Central memory CD4-positive, alpha-beta T cell (primary cell): ENCODE results near the gene MAZ.
"Not testable (repeated sequence)": the region's sequence is repeated elsewhere in the genome, so short reads cannot be mapped to it uniquely, and the experiment has no call there.

Source experiments
- DNase-seq: peaks from one replicate; pipeline ENCODE4 v3.0.0; 2022

Gene MAZ

DNA sequence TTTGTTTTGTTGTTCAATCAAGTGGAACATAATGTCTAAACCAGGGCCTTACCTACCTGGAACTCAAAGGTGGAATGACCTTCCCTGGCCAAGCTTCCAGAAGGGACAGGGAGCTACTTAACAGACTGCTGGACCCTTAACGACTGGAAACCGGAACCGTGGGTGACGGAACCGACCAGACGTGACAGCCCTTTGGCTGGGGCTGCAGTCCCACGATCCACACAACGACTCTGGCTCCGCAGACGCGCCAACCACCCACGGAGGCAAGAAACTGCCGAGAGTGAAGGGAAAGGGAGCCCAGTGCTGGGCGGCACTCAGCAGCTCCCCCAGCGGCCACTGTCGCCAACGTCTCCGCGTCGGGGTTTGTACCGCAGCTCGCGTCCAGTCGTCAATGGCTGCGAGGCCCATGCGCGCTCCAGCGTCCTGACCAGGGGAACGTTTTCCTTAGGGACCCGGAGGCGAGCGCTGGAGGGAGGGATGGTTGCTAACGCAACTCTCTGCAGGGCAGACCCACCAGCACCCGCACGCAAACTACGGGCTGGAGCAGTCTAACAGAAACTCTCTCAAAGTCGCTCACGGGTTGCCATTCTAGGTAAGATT lies 21.3 kb upstream of the MAZ start:
- DNase-seq: peak; percentile 65

DNA sequence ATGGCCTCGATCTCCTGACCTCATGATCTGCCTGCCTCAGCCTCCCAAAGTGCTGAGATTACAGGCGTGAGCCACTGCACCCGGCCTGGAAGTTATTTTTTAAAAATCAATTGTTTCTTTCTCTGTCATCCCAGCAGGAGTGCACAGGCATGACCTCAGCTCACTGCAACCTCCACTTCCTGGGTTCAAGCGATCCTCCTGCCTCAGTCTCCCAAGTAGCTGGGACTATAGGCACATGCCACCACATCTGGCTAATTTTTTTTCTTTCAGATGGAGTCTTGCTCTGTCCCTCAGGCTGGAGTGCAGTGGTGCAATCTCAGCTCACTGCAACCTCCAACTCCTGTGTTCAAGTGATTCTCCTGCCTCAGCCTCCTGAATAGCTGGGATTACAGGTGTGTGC lies 19.2 kb upstream of the MAZ start:
- DNase-seq: not testable (repeated sequence)

DNA sequence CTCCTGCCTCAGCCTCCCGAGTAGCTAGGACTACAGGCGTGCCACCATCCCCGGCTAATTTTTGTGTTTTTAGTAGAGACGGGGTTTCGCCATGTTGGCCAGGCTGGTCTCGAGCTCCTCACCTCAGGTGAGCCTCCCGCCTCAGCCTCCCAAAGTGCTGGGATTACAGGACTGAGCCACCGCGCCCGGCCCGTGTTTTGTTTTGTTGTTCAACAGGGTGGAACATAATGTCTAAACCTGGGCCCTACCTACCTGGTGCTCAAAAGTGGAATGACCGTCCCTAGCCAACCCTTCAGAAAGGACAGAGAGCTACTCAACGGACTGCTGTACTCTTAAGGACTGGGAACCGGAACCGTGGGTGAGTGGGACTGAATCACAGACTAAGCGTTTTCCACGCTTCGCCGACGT lies 16.6 kb upstream of the MAZ start:
- no peak for DNase-seq

DNA sequence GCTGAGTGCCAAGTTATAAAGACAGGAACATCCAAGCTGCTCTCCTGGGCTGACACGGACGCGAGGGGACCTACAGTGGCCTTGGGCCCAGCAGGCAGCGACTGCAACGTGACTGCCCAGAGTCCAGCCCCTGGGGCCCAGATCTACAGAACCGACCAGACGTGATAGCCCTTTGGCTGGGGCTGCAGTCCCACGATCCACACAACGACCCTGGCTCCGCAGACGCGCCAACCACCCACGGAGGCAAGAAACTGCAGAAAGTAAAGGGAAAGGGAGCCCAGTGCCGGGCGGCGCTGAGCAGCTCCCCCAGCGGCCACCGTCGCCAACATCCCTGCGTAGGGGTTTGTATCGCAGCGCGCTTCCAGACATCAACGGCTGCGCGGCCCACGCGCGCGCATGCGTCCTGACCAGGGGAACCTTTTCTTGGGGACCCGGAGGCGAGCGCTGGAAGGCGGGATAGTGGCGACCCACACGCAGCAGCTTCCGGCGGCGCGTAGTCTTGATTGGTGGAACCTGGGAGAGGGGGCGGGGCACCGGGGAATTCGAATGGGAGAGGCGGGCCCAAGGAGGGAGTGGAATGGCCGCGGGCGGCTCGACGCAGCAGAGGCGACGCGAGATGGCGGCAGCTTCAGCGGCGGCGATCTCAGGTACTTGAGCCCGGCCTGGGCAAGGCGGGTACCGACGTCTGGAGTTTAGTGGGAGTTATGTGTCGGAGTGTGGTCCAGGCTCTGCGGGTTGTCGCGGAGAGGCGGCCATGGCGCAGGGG lies 16.0 kb upstream of the MAZ start, which contains the start of gene KIF22:
Gene KIF22, plus strand, starts transcription at position 569 of the 766 bp plus-strand sequence. Its CDS starts 9 bp downstream, at position 578.
- DNase-seq: peak; percentile 100

DNA sequence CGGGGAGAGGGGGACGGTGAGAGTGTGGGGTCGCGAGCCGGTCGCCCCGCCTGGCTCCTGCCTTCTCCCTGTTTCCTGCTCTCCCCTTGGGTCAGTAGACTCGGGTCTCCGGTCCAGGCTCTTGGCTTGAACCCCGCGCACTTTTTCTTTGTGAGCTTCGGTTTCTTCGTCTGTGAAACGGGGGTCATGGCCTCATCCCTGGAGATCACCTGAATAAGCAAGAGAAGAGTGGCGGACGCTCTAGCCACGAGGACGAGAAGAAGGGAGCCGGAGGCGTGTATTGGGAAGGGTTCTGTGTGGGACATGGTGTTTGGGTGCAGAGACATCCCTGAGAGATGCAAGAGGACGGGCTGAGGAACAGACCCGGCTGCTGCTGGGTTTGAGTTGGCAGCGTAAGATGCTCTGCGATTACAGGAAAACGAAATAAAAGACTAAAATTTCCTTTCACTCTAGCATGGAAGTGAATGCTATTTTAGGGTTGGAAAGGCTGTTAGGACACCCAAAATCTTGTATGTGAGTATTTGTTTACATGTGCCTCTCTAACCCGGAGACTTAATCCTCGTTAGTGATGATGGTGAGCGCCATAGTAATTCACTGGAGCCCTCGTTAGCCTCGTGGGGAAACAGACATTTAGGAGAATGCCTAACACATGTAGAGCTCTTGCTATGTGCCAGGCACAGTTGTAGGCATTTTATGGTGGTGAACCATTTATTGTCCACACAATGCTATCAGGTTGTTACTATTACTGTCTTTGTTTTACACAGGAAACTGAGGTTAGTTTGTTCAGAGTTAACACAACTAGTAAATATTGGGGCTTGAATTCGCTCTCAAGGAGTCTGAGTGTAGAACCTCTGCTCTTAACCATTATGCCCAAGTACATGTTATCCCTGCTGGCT lies 15.1 kb upstream of the MAZ start:
- DNase-seq: no peak

DNA sequence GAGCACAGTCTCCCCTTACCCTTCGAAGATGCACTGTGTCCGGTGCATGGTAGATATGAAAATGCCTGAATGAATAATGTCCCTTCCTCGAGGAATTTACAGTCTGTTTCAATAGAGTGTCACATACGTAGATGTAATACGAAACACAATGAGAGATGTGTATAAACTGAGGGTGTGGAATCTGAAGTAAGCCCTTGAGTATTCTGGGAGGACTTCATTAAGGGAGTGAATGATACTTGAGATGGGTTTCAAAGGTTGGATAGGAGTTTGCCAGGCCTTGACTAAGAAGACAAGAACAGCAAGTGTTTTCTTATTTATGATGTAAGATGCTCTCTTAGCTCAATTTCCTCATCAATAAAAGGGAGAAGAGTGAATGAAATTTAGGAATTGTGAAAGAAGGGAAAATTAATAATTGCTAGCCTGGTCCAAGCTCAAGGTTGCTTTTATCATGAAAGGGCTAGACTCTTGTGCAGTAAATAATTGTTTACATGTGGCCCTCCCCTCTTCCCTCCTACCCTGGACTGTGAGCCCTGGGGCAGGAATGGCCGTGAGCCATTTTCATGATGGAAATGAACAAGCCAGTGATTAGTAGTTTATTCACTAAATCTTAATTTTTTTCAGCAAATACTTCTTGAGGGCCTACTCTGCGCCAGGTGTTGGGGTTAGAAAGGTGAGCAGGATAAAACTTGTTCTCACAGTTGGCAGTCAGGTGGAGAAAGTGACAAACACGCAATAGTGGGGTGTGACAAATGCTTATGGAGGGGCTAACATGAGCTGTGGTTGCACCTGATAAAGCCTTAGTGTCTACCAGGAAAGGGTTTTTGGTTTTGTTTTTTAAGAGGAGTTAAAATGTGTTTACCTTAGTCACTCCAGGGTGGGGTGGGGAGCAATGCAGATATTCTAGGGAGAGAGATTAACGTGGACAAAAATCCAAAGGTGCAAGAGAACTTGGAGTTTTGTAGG lies 14.2 kb upstream of the MAZ start:
- no peak for DNase-seq

DNA sequence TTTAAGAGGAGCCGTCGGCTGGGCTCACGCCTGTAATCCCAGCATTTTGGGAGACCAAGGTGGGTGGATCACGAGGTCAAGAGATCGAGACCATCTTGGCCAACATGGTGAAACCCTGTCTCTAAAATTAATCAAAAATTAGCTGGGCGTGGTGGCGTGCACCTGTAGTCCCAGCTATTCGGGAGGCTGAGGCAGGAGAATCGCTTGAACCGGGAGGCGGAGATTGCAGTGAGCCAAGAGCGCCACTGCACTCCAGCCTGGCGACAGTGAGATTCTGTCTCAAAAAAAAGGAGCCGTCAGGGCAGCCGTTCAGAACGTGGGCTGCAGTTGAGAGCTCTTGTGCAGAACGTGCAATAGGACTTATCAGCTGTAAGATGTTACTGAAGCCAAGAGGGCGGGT lies 13.2 kb upstream of the MAZ start:
- DNase-seq: not testable (repeated sequence)

DNA sequence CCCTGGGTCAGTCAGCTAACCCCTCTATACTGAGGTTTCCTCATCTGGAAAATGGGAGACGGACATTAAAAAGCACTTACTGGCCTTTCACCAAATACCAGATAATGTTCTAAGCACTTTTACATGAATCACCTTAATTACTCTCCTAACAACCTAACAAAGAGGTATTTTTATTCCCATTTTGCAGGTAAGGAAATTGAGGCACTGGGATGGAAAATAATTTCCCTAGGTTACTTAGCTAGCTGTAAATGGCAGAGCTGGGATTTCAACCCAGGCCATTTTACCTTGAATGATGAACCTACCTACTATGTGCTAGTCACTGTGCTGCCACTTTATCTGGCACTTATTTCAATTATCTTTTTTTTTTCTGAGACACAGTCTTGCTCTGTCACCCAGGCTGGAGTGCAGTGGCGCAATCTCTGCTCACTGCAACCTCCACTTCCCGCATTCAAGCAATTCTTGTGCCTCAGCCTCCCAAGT lies 12.1 kb upstream of the MAZ start:
- DNase-seq: no peak

DNA sequence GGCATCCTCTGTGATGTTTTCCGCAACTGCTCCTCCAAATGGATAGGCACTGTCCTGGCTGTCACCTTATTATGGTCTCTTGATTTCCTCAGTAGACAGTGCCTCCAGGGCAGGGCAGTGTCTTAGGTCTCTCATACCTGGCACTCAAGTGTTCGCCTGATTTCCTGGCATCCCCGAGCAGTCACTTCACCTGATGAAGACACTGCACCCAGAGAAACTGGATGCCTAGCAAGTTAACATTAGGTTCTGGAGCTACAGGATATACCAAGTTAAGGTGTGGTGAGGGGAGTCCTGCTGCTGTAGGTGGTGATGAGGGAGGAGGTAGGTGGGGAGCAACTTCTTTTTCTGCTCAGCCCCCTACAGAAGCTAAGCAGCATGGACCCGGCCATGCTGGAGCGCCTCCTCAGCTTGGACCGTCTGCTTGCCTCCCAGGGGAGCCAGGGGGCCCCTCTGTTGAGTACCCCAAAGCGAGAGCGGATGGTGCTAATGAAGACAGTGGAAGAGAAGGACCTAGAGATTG lies 3.9 kb upstream of the MAZ start:
- no peak for DNase-seq

DNA sequence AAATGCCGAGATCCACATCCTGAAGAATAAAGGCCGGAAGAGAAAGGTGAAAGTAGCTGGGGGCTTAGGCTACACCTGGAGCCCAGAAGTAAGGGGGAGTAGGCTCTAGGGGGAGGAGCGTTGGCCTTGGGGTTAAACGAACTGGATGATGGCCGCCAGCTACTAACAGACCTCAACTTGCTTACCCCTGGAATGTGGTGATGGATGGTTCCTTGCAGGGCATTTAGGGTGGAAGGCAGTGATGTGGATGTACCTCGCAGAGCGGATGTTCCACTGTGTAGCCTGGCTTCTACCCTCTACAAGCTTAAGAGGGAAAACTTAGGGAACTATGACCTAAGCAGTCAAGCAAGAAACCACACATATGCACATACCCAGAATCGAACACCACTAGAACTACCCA lies 2.3 kb upstream of the MAZ start:
- no peak for DNase-seq

DNA sequence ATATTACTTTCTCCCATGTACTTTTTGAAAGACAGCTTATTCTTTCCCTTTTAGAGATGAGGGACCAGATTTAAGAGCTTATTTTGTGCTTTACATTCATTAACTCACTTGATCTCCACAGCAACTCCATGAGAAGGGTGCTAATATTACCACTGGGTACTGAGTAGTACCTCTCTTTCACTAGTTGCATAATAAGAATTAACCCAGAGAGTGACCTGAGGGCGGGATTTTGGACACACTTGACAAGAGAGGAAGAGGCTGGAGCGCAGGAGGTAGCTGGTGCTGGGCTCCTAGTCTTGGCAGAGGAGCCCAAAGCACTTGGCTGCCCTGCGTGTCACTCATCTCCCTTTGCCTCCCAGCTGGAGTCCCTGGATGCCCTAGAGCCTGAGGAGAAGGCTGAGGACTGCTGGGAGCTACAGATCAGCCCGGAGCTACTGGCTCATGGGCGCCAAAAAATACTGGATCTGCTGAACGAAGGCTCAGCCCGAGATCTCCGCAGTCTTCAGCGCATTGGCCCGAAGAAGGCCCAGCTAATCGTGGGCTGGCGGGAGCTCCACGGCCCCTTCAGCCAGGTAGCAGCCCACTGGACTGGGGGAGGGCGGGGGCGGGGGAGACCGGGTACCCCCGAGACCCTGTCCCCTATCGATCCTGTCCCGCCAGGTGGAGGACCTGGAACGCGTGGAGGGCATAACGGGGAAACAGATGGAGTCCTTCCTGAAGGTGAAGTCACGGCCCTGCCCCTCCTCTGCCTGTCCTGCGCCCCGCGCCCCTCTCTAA lies 1.7 kb upstream of the MAZ start:
- no peak for DNase-seq

DNA sequence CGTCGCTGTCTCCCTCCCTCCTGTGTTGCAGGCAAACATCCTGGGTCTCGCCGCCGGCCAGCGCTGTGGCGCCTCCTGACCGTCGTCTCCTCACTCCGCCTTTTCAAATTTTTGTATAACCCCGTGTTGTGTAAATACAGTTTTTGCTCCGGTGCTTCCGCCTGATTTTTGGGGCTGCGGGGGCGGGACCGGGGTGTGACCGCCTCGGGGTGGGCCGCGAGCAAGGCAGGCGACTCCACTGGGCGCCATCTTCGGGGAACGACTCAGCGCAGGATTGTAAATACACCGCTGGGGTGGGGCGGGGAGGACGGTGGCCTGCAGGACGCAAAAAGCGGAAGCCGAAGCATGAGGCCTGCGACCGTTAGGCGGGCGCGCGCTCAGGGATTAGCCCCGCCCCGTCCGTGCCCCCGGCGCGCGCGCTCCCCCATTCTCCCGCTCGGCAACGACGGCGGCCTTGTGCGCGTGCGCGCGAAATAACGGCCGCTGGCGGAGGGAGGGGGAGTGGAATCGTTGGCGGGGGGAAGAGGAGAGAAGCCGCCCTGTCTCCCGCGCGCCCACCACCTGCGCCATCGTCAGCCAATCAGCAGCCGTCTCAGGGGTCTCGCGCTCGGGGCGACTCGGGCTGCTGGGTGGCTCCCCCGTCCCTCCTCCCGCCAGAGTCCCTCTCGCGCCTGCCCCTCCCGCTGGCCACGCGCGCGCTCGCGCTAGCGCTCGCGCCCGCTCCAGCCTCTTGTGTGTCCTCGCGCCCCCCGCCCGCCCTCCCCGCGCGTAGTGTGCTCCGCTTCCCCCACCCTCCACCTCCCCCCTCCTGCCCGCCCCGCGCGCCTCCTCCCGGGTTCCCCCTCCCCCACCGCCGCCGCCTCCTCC lies 864 bp upstream of the MAZ start:
- DNase-seq: peak; percentile 98

DNA sequence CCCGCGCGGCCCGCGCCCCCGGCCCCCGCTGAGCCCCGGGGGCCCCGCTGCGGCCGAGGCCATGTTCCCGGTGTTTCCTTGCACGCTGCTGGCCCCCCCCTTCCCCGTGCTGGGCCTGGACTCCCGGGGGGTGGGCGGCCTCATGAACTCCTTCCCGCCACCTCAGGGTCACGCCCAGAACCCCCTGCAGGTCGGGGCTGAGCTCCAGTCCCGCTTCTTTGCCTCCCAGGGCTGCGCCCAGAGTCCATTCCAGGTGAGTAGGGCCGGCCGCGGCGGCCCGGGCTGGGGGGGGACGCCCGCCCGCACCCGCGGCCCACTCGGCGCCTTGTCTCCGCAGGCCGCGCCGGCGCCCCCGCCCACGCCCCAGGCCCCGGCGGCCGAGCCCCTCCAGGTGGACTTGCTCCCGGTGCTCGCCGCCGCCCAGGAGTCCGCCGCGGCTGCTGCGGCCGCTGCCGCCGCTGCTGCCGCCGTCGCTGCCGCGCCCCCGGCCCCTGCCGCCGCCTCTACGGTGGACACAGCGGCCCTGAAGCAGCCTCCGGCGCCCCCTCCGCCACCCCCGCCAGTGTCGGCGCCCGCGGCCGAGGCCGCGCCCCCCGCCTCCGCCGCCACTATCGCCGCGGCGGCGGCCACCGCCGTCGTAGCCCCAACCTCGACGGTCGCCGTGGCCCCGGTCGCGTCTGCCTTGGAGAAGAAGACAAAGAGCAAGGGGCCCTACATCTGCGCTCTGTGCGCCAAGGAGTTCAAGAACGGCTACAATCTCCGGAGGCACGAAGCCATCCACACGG lies 504 bp downstream of the MAZ start:
- DNase-seq: no peak

DNA sequence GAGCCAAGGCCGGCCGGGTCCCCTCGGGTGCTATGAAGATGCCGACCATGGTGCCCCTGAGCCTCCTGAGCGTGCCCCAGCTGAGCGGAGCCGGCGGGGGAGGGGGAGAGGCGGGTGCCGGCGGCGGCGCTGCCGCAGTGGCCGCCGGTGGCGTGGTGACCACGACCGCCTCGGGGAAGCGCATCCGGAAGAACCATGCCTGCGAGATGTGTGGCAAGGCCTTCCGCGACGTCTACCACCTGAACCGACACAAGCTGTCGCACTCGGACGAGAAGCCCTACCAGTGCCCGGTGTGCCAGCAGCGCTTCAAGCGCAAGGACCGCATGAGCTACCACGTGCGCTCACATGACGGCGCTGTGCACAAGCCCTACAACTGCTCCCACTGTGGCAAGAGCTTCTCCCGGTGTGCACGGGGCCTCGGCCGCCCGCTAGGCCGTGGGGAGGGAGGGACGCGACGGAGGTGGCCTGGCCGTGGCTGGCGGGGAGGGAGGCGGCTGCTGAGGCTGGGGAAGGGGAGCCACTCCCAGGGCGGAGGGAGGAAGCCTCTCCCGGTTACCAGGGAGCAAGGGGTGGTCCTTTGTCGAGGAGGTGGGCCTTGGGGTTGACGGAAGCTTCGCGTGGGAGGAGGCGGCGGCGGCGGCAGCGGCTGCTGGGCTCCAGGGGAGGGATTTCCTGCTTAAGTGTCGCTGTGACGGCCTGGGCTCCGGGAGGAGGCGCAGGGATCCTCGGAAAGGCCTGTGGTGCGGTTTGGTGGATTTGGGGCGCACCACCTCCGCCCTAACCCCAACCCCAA lies 1.3 kb downstream of the MAZ start:
- peak; percentile 92 for DNase-seq

DNA sequence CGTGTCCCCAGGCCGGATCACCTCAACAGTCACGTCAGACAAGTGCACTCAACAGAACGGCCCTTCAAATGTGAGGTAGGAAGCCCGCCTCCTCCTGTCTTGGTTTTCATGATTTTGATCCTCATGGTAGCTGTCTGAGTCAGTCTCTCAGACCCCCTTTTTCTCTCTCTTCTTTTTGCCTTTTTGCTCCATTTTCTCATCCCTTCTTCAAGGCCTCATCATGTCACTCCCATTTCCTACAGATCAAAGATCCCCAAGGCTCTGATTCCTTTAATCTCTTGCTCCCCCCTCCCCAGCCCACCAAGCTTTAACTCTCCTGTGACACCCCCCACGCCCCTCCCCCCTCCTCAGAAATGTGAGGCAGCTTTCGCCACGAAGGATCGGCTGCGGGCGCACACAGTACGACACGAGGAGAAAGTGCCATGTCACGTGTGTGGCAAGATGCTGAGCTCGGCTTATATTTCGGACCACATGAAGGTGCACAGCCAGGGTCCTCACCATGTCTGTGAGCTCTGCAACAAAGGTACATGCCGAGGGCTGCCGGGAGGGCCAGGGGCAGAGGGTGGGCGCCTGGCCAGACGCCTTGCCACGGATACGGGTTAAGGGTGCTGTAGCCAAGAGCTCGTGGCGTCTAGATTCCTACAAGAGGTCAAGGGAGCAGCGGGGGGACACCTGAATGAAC lies 2.0 kb downstream of the MAZ start:
- DNase-seq: no peak

DNA sequence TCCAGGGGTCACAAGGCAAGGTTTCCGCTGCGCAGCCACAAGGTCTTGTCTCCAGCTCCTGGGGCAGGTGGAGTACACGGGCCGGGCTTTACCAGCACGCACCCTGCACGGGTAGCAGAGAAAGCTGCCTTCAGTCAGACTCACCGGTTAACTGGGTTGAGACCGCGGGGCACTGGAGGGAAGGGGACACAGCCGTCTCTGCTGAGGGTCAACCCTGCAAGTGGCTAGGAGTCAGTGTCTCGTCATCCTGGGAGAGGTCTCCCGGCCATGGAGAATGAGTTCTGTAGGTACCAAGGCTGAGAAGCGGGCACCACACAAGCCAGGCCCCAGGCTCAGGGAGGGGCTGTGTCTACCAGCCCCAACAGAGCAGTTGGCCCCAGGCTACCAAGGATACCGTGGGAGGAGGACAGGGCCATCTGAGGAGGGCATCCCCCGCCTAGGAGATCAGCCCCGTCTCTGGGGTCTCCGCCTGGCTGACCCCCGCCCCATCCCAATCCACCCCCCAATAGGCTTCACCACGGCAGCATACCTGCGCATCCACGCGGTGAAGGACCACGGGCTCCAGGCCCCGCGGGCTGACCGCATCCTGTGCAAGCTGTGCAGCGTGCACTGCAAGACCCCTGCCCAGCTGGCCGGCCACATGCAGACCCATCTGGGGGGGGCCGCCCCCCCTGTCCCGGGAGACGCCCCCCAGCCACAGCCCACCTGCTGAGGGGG lies 2.9 kb downstream of the MAZ start:
- DNase-seq: no peak
